HL-60 (cell line): ENCODE results near the gene LARP4B.

Experiments
- CTCF ChIP-seq: IDR thresholded peaks from one replicate; pipeline ENCODE4 v1.5.1; 2011; ENCODE audit warnings: low read length, control low read depth, inconsistent platforms; ENCODE audit not compliant: insufficient read depth
- GABPA ChIP-seq: IDR thresholded peaks from 2 replicates; pipeline ENCODE4 v1.6.1; 2012; ENCODE audit warnings: low read depth
- POLR2AphosphoS5 ChIP-seq: IDR thresholded peaks from 2 replicates; pipeline ENCODE4 v1.6.1; 2012; ENCODE audit warnings: low read depth
- REST ChIP-seq: IDR thresholded peaks from 2 replicates; pipeline ENCODE4 v1.6.1; 2012; ENCODE audit warnings: low read depth; ENCODE audit not compliant: insufficient replicate concordance
- SPI1 ChIP-seq: IDR thresholded peaks from 2 replicates; pipeline ENCODE4 v1.6.1; 2012; ENCODE audit warnings: low read depth, mild to moderate bottlenecking, borderline replicate concordance

- TF ChIP-seq CTCF (no peak), POLR2AphosphoS5 (no peak), REST (no peak), SPI1 (no peak), GABPA (no peak)
These were observed 16.8 kb upstream of the LARP4B start for GRCh38 chr10:948347-948746.
